Right kidney (tissue), 1 donor: ENCODE measurements around the gene SLC5A10.
"Not testable (repeated sequence)": the region's sequence is repeated elsewhere in the genome, so short reads cannot be mapped to it uniquely, and the experiment has no call there.

ENCODE experiments used
- DNase-seq: peaks from one replicate; pipeline ENCODE4 v3.0.0-alpha.2; 2016

Gene SLC5A10

DNA sequence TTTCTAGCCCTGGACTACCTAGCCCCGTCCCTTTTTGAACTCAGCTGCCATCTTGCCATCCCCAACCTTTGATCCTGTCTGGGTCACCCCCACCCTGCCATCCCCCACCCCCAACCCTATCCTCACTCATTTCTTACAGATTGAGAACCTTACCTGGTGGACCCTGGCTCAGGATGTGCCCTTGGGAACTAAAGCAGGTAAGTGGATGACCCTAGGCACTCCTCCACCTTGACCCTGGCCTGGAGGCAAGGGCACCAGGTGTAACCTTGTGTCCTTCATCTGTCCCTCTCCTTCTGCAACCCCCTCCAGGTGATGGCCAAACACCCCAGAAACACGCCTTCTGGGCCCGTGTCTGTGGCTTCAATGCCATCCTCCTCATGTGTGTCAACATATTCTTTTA is 68.1 kb downstream of the SLC5A10 start:
- DNase-seq, result no peak

DNA sequence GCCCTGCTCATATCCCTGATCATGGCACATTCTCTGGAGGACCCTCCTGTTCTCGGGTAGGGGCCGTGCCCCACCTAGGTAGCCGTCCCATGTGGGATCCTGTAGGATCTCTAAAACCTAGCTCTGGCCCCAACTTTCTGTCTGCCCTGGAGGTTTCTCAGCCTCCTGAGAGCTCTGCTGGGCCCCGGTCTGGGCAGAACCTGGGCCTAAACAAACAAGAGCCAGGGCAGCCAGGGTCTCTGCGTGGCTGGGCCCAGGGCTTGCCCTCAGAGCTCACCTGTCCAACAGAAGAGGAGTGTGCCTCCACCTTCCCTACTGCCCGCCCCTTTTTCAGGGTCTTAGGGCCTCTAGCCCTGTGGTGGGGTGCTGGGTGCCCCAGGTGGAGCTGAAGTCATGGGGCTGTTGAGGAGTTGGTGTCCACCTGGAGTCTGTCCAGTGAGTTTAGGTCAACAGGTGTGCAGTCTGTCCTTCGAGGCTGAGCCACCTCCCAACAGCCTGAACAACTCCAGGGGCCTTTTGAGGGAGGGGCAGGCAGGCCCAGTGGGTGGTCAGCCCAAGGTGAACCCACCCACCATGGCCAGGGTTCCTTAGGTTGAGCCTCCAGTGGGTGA is 69.2 kb downstream of the SLC5A10 start:
- DNase-seq, result not testable (repeated sequence)

DNA sequence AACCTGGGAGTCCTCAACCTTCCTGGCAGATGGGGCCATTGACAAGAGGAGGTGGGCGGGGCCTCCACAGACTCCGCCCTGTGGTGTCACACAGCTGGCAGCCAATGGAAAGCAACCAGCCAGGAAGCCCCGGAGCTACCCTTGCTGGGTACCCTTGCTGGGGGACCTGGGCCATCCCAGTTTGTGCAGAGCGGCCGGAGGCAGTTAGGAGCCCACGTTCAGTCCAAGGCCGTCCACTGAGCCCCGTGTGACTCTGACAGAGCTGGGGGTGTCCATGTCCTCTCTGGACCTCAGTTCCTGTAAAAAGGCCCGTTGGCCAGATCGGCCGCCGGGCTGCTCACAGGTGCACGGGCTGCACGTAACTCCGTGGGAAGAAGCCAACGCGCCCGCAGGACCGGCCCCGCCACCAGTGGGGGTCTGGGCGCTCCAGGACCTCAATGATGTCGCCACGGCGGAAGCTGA is 69.7 kb downstream of the SLC5A10 start:
- no peak for DNase-seq

DNA sequence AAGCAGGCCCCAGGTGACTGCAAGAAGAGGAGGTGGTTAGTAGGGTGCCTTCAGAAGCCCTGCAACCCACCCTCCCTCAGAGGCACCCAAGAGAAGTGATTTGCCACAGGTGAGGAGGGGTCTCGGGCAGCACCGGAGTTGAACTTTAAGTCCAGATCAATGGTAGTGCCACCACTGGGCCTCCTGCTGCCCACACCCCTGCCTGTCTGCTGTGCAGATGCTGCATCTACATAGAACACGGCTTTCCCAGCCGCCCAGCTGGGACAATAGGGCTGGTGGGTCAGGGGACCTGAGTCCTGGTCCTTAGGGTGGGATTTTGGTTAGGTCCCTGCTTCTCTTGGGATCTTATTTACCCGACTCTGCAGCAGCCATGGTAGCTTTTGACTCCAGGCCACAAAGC is 70.2 kb downstream of the SLC5A10 start:
- no peak for DNase-seq

DNA sequence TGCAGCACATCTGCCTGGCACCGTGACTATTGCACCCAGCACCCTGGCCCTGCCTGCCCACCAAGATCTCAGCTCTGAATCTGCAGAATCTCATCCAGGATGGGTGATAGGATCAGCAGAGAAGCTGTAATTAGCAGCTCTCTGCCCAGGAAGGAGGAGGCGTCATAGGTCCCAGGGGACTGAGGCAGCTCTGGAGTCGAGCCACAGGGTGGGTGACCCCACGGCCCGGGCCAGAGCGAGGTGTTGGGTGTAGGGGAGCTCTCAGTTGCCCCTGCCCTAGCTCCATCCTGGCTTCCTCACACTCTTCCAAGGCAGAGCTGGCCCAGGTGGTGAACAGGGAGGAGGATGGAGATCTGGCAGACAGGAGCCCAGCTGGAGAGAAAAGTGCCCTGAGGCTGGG is 70.8 kb downstream of the SLC5A10 start:
- no peak for DNase-seq

DNA sequence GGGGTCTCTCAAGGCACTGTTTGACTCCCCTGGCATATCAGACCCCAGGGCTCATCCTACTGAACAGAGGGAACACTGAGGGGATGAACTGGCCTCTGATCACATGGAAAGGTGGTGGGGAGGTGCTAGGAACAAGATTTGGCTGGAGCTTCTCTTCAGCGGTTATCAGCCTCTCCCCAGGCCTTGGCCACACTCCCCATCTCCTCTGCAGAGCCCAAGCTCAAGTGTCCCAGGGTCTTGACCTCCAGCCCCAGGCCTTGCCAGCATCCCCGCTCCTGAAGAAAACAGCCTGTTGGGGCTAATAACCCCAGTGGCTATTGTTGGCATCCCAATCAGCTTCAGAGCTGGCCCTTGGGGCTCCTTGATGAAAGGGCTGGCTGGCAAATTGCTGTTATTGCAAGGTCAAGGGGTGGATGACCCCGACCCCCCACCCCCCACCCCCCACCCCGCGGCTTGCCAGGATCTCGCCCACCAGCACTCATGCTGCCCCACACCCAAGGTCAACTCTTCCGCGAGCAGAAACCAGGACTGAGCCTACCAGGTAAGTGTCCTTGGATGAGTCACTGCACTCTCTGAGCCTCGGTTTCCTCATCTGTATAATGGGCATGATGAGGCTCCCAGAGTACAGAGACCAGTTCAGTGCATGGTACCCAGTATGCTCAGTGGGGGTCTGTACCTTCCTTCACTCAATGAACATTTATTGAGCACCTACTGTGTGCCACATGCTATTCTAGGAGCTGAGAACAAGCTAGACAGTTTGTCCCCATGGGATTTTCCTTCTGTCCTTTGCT is 71.4 kb downstream of the SLC5A10 start:
- DNase-seq, result no peak

DNA sequence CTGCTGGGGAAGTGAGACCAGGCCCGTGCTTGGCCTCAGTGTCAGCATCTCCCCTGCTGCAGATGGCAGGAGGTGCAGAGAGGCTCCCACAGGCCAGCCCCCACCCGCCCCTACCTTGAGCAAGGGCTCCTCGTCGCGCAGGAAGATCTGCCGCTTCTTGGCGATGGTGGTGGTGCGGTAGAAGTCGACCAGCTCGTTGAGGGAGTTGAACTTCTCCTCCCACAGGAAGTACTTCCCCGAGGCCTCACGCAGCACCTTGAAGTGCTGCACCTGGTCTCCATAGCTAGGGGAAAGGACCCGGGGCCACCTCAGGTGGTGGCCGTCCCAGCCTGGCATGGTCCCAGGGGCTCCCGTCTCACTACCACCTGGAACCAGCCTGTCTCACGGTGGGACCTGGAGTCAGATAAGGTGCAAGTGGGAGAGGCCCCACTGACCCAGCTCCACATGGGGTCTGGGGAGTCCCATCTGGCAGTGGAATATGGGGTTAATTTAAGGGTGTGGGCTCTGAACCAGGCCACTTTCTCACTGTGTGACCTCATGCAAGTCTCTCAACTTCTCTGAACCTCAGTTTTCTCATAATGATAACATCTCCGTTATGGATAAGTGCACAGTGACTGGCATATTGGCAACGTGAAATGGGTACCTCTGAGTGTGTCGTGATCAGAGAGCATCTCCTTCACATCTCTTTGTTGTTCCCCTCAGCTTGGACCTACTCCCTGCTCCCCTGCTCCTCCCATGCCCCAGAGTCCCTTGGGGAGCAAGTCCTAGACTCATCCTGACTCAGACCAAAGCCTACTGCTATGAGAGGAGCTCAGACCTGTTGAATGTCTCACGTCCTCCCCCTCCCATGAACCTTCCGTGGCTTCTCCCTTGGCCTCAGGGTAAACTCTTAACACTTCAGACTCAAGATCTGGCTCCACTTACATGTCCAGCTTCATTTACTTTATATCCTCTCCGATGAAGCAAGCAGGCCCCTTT is 72.4 kb downstream of the SLC5A10 start:
- DNase-seq, result no peak

DNA sequence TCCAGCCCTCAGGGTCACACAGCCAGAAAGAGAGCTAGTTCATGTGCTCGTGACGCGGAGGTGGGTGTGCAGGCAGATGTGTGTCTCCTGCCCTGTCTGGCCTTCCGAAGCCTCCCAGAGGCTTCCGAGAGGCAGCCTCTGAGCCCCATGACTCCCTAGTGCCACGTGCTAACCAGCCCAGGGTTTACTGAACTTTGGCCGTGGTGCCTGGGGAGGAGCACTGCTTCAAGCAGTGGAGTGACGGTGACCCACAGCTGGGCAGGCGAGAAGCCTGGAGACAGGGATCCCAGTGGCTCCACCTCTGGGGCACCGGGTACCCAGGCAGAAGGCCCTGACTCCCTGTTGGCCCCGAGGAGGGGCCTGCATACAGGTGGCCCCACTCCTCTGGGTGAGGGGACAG is 76.7 kb downstream of the SLC5A10 start:
- not testable (repeated sequence) for DNase-seq

DNA sequence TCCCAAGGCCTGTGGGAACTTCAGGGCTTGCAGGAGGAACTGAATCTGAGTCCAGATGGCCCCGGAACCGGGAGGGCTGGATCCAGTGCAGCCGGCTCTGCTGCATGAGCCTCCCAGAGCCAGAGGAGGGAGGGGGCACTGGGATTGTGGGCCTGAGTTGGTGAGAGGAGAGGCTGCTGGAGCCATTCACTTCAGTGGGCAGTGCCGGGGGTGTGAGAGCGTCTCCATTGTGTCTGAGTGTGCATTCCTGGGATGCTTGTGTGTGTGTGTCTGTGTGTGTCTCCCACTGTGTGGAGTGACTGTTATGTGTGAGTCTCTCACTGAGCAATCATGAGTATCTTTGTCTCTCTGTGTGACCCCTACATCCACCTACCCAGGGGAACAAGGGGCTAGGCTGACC is 77.8 kb downstream of the SLC5A10 start:
- DNase-seq, result not testable (repeated sequence)

DNA sequence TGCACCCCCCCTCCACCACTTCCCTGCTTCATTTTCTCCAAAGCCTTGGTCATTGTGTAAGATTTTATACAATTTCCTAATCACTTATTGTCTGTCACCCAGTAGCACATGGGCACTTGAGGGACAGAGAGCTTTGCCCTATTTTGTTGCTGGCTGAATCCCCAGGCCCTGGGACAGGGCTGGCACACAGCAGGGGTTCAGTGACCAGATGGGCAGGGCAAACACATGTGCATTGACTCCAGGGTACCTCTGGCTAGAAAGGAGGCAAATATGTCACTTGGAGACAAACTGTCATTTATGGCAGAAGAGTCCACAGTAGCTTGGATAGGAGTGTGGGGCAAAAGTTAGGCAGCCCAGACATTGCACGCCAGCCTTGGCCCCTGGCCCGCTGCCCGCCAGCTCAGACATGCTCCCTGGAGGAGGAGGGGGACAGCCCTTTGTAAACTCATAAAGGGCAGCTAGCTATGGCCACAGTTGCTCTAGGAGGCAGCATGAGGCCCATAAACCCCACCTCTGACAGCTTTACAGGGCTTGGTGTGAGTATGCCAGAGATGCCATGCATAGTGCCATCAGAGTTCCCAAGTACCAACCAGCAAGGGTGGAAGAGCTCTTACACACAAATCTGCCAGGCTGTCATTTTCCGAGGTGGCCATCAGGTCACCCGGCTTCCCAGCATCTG is 78.9 kb downstream of the SLC5A10 start:
- DNase-seq, result not testable (repeated sequence)

DNA sequence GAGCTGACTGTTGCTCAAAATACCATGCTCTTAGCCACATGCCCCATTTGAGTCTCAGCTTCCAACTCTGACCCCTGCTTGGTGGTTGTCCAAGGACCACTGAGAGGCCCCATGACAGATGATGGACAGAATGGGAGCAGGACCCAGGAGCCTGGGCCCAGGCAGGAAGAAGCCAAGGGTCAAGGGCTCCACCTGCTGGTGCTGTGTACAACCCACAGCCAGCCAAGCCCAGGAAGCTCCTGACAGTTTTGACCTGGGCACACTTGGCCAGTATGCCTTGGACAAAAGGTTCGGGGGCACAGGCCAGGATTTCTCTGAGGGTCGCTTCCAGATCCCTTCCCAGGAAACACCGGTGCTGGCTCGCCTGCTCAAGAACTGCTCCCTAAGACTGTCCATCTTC is 79.8 kb downstream of the SLC5A10 start:
- DNase-seq, result not testable (repeated sequence)

DNA sequence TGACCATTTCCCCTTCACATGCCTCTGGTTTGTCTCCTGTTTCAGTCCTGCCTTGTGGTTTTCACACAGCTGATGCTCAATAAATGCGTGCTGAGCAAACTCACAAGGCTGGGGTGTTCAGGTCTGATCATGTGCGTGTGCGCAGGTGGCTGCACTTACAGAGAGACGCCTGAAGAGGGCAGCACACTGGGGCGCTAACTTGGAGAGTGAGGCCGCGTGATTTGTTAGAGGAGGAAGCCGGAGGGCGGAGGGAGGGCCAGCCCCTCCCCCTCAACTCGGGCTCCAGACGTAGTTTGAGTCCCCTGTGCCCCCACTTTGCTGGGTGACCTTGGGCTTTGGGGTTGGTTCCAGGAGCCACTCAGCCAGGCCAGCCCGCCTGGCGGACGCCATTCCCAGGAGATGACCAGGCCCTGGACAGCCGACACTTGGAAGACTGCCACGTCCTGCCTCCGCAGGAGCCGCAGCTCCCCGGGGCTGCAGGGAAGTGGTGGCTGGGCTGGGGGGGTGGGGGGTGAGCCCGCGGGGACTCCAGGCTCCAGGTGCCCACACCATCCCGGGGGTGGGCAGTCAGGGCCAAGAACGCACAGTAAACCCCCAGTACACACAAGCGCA is 80.5 kb downstream of the SLC5A10 start:
- DNase-seq, result not testable (repeated sequence)

DNA sequence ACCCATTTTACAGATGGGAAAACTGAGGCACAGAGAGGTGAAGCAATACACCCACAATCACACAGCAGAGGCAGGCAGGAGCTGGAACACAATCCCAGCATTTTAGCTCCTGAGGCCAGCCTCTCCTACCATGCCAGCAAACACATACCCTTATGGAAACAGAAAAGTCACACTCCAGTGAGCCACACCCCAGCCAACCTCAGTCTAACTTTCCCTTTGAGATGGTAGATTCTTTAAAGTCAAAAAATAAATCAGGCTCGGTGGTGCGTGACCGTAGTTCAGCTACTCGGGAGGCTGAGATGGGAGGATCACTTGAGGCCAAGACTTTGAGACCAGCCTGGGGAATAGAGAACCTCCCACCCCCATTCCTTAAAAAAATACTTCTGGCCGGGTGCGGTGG is 84.2 kb downstream of the SLC5A10 start:
- DNase-seq, result not testable (repeated sequence)

DNA sequence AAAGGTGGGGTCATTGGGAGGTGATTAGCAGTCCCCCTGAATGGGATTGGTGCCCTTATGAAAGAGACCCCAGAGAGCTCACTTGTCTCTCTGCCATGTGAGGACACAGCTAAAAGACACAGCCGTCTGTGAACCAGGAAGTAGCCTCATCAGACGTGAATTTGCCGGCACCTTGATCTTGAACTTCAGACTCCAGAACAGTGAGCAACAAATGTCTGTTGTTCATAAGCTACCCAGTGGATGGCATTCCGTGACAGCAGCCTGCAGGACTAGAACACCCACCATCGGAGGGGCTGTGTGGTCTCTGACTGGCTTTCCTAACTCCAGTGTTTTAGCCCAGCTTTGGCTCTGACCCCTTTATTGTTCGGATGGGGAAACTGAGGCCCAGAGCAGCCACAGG is 85.6 kb downstream of the SLC5A10 start:
- not testable (repeated sequence) for DNase-seq

DNA sequence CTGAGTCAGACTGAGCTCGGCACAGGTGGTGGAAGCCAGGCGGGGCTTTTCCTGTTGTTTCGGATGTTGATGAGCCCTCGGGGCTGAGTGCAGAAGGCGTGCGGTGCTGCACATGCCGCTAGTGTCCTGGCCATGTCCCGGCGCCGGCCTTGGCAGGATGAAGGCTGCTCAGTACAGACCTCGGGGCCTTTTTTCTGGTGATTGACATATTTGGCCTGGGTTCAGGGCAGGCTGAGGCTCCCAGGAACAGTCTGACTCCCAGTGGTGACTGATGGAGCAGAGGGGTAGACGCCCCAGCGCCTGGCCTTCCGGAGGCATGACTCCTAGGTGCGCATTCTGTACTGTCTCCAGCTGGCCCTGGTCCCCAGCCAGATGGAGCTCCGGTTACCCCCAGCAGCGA is 86.0 kb downstream of the SLC5A10 start:
- DNase-seq, result not testable (repeated sequence)

DNA sequence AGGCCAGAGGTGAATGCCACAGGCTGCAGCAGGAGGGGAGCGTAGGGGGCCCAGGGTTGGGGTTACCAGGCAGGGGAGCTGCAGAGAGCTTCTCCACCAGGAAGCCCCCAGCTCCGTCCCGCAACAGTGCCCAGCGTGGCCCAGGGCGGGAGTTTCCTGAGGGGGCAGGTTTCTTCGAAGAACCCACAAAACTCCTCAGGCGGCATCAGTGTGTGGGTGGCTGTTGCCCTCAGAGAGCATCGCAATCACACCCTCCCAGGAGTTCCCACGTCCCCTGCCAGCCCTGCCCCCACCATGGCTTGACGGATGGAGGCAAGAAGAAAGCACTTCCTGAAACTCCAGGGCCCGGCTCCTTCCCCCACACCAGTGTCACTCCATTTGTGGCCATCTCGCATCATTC is 86.8 kb downstream of the SLC5A10 start:
- not testable (repeated sequence) for DNase-seq

DNA sequence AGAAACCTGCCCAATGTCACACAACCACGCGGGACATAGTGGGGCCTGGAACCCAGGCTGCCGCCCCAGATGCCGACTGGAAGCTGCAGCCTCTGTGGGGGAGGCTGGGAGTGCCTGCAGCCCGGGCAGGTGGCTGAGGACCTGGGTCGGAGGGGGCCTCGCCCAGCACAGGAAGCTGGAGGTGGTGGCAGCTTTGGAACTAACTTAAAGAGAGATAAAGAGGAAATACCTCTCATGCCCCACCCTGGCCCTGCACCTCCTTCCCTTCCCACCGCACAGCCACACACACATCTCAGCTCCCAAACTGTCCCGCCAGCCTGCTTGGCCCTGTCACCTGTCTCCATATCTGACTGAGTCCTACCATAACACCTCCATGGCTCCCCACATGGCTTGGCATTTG is 88.4 kb downstream of the SLC5A10 start:
- not testable (repeated sequence) for DNase-seq

DNA sequence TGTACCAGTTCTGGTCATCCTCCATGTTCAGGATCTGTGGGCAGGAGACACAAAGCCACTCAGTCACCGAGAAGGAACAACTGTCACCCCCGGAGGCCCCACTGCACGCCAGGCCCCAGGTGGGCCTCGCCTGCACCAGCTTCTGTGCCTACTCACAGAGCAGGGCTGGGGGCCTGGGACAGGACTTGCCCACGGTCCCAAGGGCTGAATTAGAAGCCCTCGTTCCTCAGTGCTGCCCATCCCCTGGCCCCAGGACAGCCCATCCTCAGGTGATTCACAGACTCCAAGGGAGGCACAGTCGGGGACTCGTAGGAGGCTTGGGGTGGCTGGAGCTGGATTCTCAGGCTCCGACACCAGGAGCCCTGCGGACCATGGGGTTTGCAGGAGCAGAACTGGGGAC is 89.9 kb downstream of the SLC5A10 start:
- DNase-seq, result not testable (repeated sequence)

DNA sequence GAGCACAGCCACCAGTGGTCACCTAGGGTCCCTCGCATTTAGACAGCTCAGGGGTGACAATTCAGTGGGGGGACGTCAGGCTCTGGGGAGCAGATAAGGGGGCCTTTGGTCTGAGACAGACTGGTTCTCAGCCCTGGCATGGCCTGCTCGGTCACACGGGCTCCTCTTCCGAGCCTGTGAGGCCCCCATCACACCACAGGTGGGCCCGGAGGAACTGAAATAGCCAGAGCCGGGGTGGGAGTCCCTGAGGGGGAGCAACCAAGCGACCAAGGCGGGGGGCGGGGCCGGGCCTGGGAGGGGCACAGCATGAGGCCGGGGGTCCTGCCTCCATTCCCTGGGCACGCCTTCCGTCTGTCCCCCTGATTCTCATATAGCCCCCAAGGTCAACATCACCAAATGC is 90.4 kb downstream of the SLC5A10 start:
- DNase-seq, result not testable (repeated sequence)

DNA sequence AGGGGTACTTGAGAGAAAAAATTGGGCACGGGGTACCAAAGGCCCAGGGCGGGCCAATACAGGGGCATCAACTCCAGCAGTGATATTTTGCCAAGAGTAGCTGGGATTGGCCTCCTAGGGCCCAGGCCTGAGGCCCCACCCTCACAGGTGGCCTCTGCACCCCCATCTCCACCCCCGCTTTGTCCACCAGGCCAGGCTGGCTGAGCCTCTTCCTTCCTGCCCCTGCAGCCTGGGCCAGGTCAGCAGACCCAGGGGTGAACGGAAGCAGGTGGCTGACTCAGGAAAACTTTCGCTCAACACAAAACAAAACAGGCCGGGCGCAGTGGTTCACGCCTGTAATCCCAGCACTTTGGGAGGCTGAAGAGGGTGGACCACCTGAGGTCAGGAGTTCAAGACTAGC is 91.1 kb downstream of the SLC5A10 start:
- not testable (repeated sequence) for DNase-seq

DNA sequence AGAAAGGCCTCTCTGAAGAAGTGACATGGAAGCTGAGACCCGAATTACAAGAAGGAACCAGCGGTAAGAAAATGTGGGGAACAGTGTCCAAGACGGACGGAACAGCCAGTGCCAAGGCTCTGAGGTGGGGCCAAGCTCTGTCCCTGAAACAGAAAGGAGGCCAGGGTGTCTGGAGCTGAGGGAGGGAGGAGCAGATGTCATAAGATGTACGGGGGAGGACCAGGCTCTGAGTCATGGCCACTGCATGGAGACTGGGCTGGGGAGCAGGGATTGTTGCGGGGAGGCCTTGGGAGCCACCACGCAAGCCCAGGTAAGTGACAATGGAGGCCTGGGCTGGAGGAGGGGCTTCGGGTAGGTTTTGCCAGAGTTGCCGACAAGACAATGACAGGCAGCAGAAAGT is 92.7 kb downstream of the SLC5A10 start:
- DNase-seq, result not testable (repeated sequence)
